Hepatocyte (in vitro differentiated cells): ENCODE results near the gene NCBP3. TPM values are rescaled to one million over a fixed set of nuclear protein-coding genes. Genes with fewer than 3 reads are reported as not detected.

ENCODE experiments used
- DNase-seq: peaks from one replicate; pipeline ENCODE4 v3.0.0-alpha.2; 2016; ENCODE audit warnings: low spot score
- H2AFZ ChIP-seq: fragments of 200-600 bp; sonication (generic); 2 replicates; pipeline ENCODE4 v1.6.0; 2016; ENCODE audit warnings: antibody characterized with exemption, mild to moderate bottlenecking
- H3K27ac ChIP-seq: fragments of 200-600 bp; sonication (generic); 2 replicates; pipeline ENCODE4 v1.5.1; 2016; ENCODE audit warnings: mild to moderate bottlenecking
- H3K27me3 ChIP-seq: fragments of 200-600 bp; sonication (generic); 2 replicates; pipeline ENCODE4 v1.6.1; 2016
- H3K36me3 ChIP-seq: fragments of 200-600 bp; sonication (generic); replicated peaks from 2 replicates; pipeline ENCODE4 v1.5.1; 2016; ENCODE audit warnings: low read depth; ENCODE audit not compliant: insufficient read depth
- H3K4me1 ChIP-seq: fragments of 200-600 bp; sonication (generic); 2 replicates; pipeline ENCODE4 v1.5.1; 2016; ENCODE audit warnings: mild to moderate bottlenecking, moderate library complexity; ENCODE audit not compliant: insufficient read depth
- H3K4me2 ChIP-seq: fragments of 200-600 bp; sonication (generic); 2 replicates; pipeline ENCODE4 v1.6.0; 2016
- H3K4me3 ChIP-seq: fragments of 200-600 bp; sonication (generic); 2 replicates; pipeline ENCODE4 v1.5.1; 2016; ENCODE audit warnings: mild to moderate bottlenecking
- H3K79me2 ChIP-seq: fragments of 200-600 bp; sonication (generic); 2 replicates; pipeline ENCODE4 v1.6.0; 2017; ENCODE audit warnings: mild to moderate bottlenecking
- H3K9me2 ChIP-seq: fragments of 200-600 bp; sonication (generic); replicated peaks from 2 replicates; pipeline ENCODE4 v1.6.0; 2017; ENCODE audit warnings: mild to moderate bottlenecking; ENCODE audit not compliant: insufficient read depth
- H3K9me3 ChIP-seq: fragments of 200-600 bp; sonication (generic); 2 replicates; pipeline ENCODE4 v1.5.1; 2016; ENCODE audit warnings: low read depth, mild to moderate bottlenecking
- H4K20me1 ChIP-seq: fragments of 200-600 bp; sonication (generic); 2 replicates; pipeline ENCODE4 v1.6.0; 2016; ENCODE audit warnings: mild to moderate bottlenecking; ENCODE audit not compliant: insufficient read depth, poor library complexity, severe bottlenecking
- CTCF ChIP-seq: fragments of 200-600 bp; sonication (generic); IDR thresholded peaks from 2 replicates; pipeline ENCODE4 v1.5.1; 2016; ENCODE audit warnings: antibody characterized with exemption, mild to moderate bottlenecking; ENCODE audit not compliant: poor library complexity
- EZH2 ChIP-seq: fragments of 200-600 bp; sonication (generic); IDR thresholded peaks from 2 replicates; pipeline ENCODE4 v1.6.1; 2016; ENCODE audit warnings: antibody characterized with exemption, mild to moderate bottlenecking, borderline replicate concordance
- EZH2phosphoT487 ChIP-seq: fragments of 200-600 bp; sonication (generic); IDR thresholded peaks from one replicate; pipeline ENCODE4 v1.6.1; 2018; ENCODE audit warnings: antibody characterized with exemption, mild to moderate bottlenecking, low read depth, moderate library complexity; ENCODE audit not compliant: unreplicated experiment, severe bottlenecking
- WGBS: methylation state at CpG from one replicate; pipeline ENCODE4 v1.1.6; 2016; ENCODE audit warnings: low lambda C conversion rate; ENCODE audit errors: missing lambda C conversion rate; 5-methylcytosine and 5-hydroxymethylcytosine counted together
- polyA plus RNA-seq: library from polyadenylated mRNA; unstranded; fragments of >200 nt; fragmentation: Nextera tagmentation; extraction: Ambion mirVana; gene quantifications from 2 replicates; pipeline ENCODE4 v1.2.1, GENCODE V29; 2016
- total RNA-seq: library from RNA; depleted of rRNA; stranded (reverse); fragments of >200 nt; gene quantifications from 2 replicates; pipeline ENCODE4 v1.2.3, GENCODE V29; 2014

NCBP3 gene
- total and polyA plus RNA-seq, 2 experiments from 2014 or later = 20.6 to 31.8 TPM

GRCh38 chr17:3817851-3818605, 28.0 kb downstream of the NCBP3 start:
- no peaks in the 10 kb centered on the region for H3K9me2 ChIP-seq
- no peaks in the 10 kb centered on the region for H3K9me3 ChIP-seq
- H3K79me2 ChIP-seq = no peaks in the 10 kb centered on the region
- no peak overlapping the region for H3K27ac ChIP-seq
- H4K20me1 ChIP-seq = no peaks in the 10 kb centered on the region
- 95% methylated on average over 12 of the region's 12 CpGs for WGBS
- H3K27me3 ChIP-seq = no peaks in the 10 kb centered on the region
- no peak for DNase-seq
- H3K36me3 ChIP-seq = no peaks in the 10 kb centered on the region
- no peaks in the 10 kb centered on the region for H3K4me1 ChIP-seq
- H2AFZ ChIP-seq = no peak overlapping the region
- H3K4me3 ChIP-seq = no peak overlapping the region
- TF ChIP-seq CTCF = no peak
- no peak for TF ChIP-seq EZH2
- TF ChIP-seq EZH2phosphoT487 = no peak
- no peak overlapping the region for H3K4me2 ChIP-seq

- H3K4me2 ChIP-seq = no peak overlapping the region
- no peak overlapping the region for H2AFZ ChIP-seq
- TF ChIP-seq EZH2 = no peak
- no peak for TF ChIP-seq CTCF
- no peak for TF ChIP-seq EZH2phosphoT487
- H3K79me2 ChIP-seq = no peaks in the 10 kb centered on the region
- no peaks in the 10 kb centered on the region for H3K9me2 ChIP-seq
- no peak for DNase-seq
- 96% methylated on average over 7 of the region's 7 CpGs for WGBS
- H4K20me1 ChIP-seq = no peaks in the 10 kb centered on the region
- H3K27me3 ChIP-seq = no peaks in the 10 kb centered on the region
- no peaks in the 10 kb centered on the region for H3K36me3 ChIP-seq
- H3K4me1 ChIP-seq = no peaks in the 10 kb centered on the region
- no peaks in the 10 kb centered on the region for H3K9me3 ChIP-seq
- H3K4me3 ChIP-seq = no peak overlapping the region
- no peak overlapping the region for H3K27ac ChIP-seq
Measured at GRCh38 chr17:3815925-3816324, 30.1 kb downstream of the NCBP3 start.

- no peaks in the 10 kb centered on the region for H3K79me2 ChIP-seq
- H3K36me3 ChIP-seq = no peaks in the 10 kb centered on the region
- no peak overlapping the region for H3K4me2 ChIP-seq
- 92% methylated on average over 6 of the region's 6 CpGs for WGBS
- no peaks in the 10 kb centered on the region for H4K20me1 ChIP-seq
- H3K27me3 ChIP-seq = no peaks in the 10 kb centered on the region
- no peaks in the 10 kb centered on the region for H3K9me3 ChIP-seq
- no peak overlapping the region for H2AFZ ChIP-seq
- H3K4me3 ChIP-seq = no peak overlapping the region
- TF ChIP-seq CTCF (no peak), EZH2phosphoT487 (no peak), EZH2 (no peak)
- no peak for DNase-seq
- no peaks in the 10 kb centered on the region for H3K9me2 ChIP-seq
- H3K27ac ChIP-seq = no peak overlapping the region
- no peaks in the 10 kb centered on the region for H3K4me1 ChIP-seq
Measured at GRCh38 chr17:3815122-3815521, 30.9 kb downstream of the NCBP3 start.
